DOHH2 (cell line): ENCODE data around the gene PES1.

Experiments
- EZH2phosphoT487 ChIP-seq: fragments of 200-600 bp; sonication (generic); IDR thresholded peaks from 2 replicates; pipeline ENCODE4 v1.6.1; 2017; ENCODE audit warnings: borderline replicate concordance, mild to moderate bottlenecking, antibody characterized with exemption, low read length, moderate library complexity, mixed read lengths
- TF ChIP-seq, protein P1 (sequence below): fragments of 200-600 bp; sonication (generic); IDR thresholded peaks from one replicate; pipeline ENCODE4 v1.5.1; 2014; ENCODE audit warnings: antibody characterized with exemption, mild to moderate bottlenecking, low read depth, low read length; ENCODE audit not compliant: poor library complexity, severe bottlenecking

DNA sequence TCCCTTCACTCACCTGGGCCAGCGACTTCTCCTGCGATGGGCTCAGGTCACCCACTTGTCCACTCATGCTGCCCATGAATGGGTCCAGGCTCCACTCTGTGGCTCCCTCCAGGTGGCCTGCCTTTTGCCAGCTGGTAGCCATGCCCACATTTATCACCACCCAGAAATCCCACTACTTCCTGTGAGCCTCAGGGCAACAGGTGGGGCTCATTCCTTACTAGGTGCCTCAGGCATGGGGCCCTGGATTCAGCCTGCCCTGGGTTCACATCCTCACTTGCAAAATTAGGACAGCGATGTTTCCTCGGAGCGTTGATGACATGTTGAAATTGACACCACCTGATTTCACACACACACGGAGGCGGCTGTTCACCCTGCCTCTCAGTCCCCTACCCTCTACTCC is 45.1 kb downstream of the PES1 start, which contains the start of gene SEC14L6:
- TF ChIP-seq EZH2phosphoT487 = no peak
- TF ChIP-seq, protein P1, sequence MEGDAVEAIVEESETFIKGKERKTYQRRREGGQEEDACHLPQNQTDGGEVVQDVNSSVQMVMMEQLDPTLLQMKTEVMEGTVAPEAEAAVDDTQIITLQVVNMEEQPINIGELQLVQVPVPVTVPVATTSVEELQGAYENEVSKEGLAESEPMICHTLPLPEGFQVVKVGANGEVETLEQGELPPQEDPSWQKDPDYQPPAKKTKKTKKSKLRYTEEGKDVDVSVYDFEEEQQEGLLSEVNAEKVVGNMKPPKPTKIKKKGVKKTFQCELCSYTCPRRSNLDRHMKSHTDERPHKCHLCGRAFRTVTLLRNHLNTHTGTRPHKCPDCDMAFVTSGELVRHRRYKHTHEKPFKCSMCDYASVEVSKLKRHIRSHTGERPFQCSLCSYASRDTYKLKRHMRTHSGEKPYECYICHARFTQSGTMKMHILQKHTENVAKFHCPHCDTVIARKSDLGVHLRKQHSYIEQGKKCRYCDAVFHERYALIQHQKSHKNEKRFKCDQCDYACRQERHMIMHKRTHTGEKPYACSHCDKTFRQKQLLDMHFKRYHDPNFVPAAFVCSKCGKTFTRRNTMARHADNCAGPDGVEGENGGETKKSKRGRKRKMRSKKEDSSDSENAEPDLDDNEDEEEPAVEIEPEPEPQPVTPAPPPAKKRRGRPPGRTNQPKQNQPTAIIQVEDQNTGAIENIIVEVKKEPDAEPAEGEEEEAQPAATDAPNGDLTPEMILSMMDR = no peak
